K562 (cell line): ENCODE results near the gene GATA2. TPM values are rescaled to one million over a fixed set of nuclear protein-coding genes. Genes with fewer than 3 reads are reported as not detected.

ENCODE experiments used
- ATAC-seq: fragments of 200-7000 bp; cut with Tn5 transposase; 3 replicates; pipeline ENCODE4 v1.9.1; 2020; ENCODE audit warnings: moderate library complexity
- BruUV-seq: library from RNA; stranded (reverse); fragments of 400-500 nt; replicated peaks from 2 replicates; lab custom pipeline; 2021; lab: Mats Ljungman, UMichigan
- CTCF ChIA-PET: fragments of 300-600 bp; formaldehyde crosslinking; extraction: SDS; loops from one replicate; lab custom pipeline; 2021; ENCODE audit warnings: low intra/inter-chr PET ratio; lab: Yijun Ruan, JAX
- POLR2A ChIA-PET: fragments of 300-600, 350-650 bp; sonication (Branson Sonifier 250); formaldehyde crosslinking; extraction: SDS; loops from one replicate; lab custom pipeline; 2021; ENCODE audit warnings: antibody characterized with exemption, inconsistent platforms; lab: Yijun Ruan, JAX
- DNase-seq, 4 experiments: peaks; one replicate each; pipeline versions ENCODE4 v3.0.0 to v3.0.0-alpha.2; 2011 to 2018; ENCODE audit warnings: low spot score in 3 of 4, mixed read lengths in 3 of 4; ENCODE audit errors: extremely low read depth in 1 of 4
- FAIRE-seq: peaks from 2 replicates; lab custom pipeline; 2011; peaks lifted over from hg19 to GRCh38; lab: Jason Lieb, UNC
- H2AFZ ChIP-seq: 2 replicates; pipeline ENCODE4 v1.6.0; 2011; ENCODE audit warnings: low read depth, low read length, control low read depth, inconsistent platforms
- H3K27ac ChIP-seq: fragments of 200-600 bp; 3 replicates; pipeline ENCODE4 v1.8.0; 2011; ENCODE audit warnings: low read depth, mild to moderate bottlenecking, control low read depth, inconsistent platforms, low read length, moderate library complexity, mixed read lengths; ENCODE audit errors: extremely low read depth
- H3K27me3 ChIP-seq, 2 experiments: fragments of 300-600 bp in 1 of 2; 2 replicates in 1 of 2; 3 replicates in 1 of 2; pipeline versions ENCODE4 v1.6.0 to v1.8.0; 2011; ENCODE audit warnings: inconsistent platforms in 2 of 2, low read length in 2 of 2, mild to moderate bottlenecking in 1 of 2, mixed read lengths in 1 of 2, moderate library complexity in 1 of 2; ENCODE audit not compliant: control insufficient read depth in 2 of 2, insufficient read depth in 2 of 2
- H3K36me3 ChIP-seq: fragments of 300-600 bp; 3 replicates; pipeline ENCODE4 v1.8.0; 2011; ENCODE audit warnings: mild to moderate bottlenecking, low read length, inconsistent platforms; ENCODE audit not compliant: control insufficient read depth, insufficient read depth
- H3K4me1 ChIP-seq, 2 experiments: fragments of 200-600 bp in 1 of 2; replicated peaks in 1 of 2; 2 replicates in 1 of 2; 3 replicates in 1 of 2; pipeline versions ENCODE4 v1.5.1 to v1.8.0; 2011; ENCODE audit warnings: inconsistent platforms in 2 of 2, low read length in 2 of 2, mild to moderate bottlenecking in 1 of 2, mixed read lengths in 1 of 2, moderate library complexity in 1 of 2; ENCODE audit not compliant: control insufficient read depth in 2 of 2, insufficient read depth in 2 of 2
- H3K4me2 ChIP-seq: 2 replicates; pipeline ENCODE4 v1.6.1; 2011; ENCODE audit warnings: low read length, control low read depth, inconsistent platforms, mixed read lengths; ENCODE audit not compliant: insufficient read depth
- H3K4me3 ChIP-seq: fragments of 200-600 bp; sonication (generic), shearing (Covaris generic); 2 replicates; pipeline ENCODE4 v1.5.1; 2016; ENCODE audit warnings: control low read depth, inconsistent platforms
- H3K79me2 ChIP-seq: fragments of 200-600 bp; 3 replicates; pipeline ENCODE4 v1.8.0; 2011; ENCODE audit warnings: low read length, inconsistent platforms; ENCODE audit not compliant: control insufficient read depth, insufficient read depth
- H3K9ac ChIP-seq, 2 experiments: 2 replicates each; pipeline versions ENCODE4 v1.6.0 to v1.6.1; 2011; ENCODE audit warnings: low read depth in 2 of 2, low read length in 2 of 2, control low read depth in 1 of 2, inconsistent platforms in 1 of 2, mild to moderate bottlenecking in 1 of 2, mixed read lengths in 1 of 2; ENCODE audit not compliant: insufficient read depth in 1 of 2
- H3K9me1 ChIP-seq: one replicate; pipeline ENCODE4 v1.6.0; 2011; ENCODE audit warnings: inconsistent platforms, mild to moderate bottlenecking, low read length, moderate library complexity; ENCODE audit not compliant: control insufficient read depth, insufficient read depth
- H3K9me3 ChIP-seq: replicated peaks from 2 replicates; pipeline ENCODE4 v1.5.1; 2011; ENCODE audit warnings: low read depth, low read length, inconsistent platforms; ENCODE audit not compliant: control insufficient read depth, insufficient read depth
- H4K20me1 ChIP-seq: replicated peaks from 2 replicates; pipeline ENCODE4 v1.6.1; 2011; ENCODE audit warnings: low read length, inconsistent platforms, mixed read lengths; ENCODE audit not compliant: control insufficient read depth, insufficient read depth
- PKNOX1 ChIP-seq: fragments of 450-650 bp; IDR thresholded peaks from 2 replicates; pipeline ENCODE4 v1.6.1; 2016
- PTBP1 ChIP-seq: fragments of 200-400 bp; formaldehyde crosslinking; IDR thresholded peaks from 2 replicates; pipeline ENCODE4 v1.6.1; 2017; ENCODE audit warnings: low read depth, low read length
- ZNF75A ChIP-seq: fragments of 450-650 bp; formaldehyde crosslinking; IDR thresholded peaks from 2 replicates; pipeline ENCODE4 v1.4.0; 2020; ENCODE audit warnings: mild to moderate bottlenecking
- WGBS: fragments of 100-300 bp; shearing (Covaris generic); methylation state at CpG from one replicate; pipeline ENCODE4 v1.1.6; 2016; ENCODE audit warnings: low coverage, mixed read lengths; ENCODE audit not compliant: insufficient coverage; ENCODE audit errors: missing lambda C conversion rate; 5-methylcytosine and 5-hydroxymethylcytosine counted together
- in situ Hi-C: fragments of 300-500 bp; cut with MboI; formaldehyde crosslinking; loops from 4 replicates; pipeline ENCODE4 v1.15.0; 2018; ENCODE audit warnings: inconsistent platforms, mixed read lengths
- intact Hi-C: fragments of 100-400 bp; cut with micrococcal nuclease; formaldehyde crosslinking; loops from 2 replicates; pipeline ENCODE4 v1.14.2; 2022
- polyA plus RNA-seq, 8 experiments: library from polyadenylated mRNA; depleted of rRNA in 4 of 8; stranded (reverse) in 5 of 8; unstranded in 3 of 8; fragments of >200 nt; fragmentation: Nextera tagmentation in 2 of 8; fragmentation: Illumina TruSeq in 1 of 8; extraction: Ambion mirVana in 2 of 8; extraction: Trizol in 1 of 8; gene quantifications; 2 replicates each; pipeline versions ENCODE4 v1.2.1 to v1.2.3, GENCODE V29; 2011 to 2014; ENCODE audit warnings: inconsistent platforms in 1 of 8, missing spikeins in 1 of 8
- total RNA-seq, 7 experiments: library from RNA; depleted of rRNA in 6 of 7; stranded (reverse); fragments of >200 nt in 6 of 7; fragmentation: Illumina TruSeq in 2 of 7; extraction: Trizol in 2 of 7; gene quantifications; 2 replicates each; pipeline versions ENCODE4 v1.2.1 to v1.2.3, GENCODE V29; 2011 to 2021; ENCODE audit warnings: low replicate concordance in 1 of 7

Gene GATA2
- total and polyA plus RNA-seq, 9 of the 15 experiments (the other 6 are each of a cell fraction or from before 2014, with no cell fraction given), result 8.5 to 218 (median 50.8) TPM

GRCh38 chr3:128521715-128522114, 28.7 kb upstream of the GATA2 start:
- no peaks in the 10 kb centered on the region; the same call in 1 of the 2 replicates for H4K20me1 ChIP-seq
- ChIA-PET CTCF (no interaction called here), POLR2A (interaction anchor here (0.6 to 1.6 kb wide), 2 partner anchors 10 to 26 kb away, joined by 3 read pairs; no protein-coding TSS in a partner anchor)
- no peak overlapping the region for H3K4me3 ChIP-seq
- peaks cover 0 to 13% of the 10 kb centered on the region in 2 experiments; a peak in 3 of 5 replicates for H3K4me1 ChIP-seq
- H3K4me2 ChIP-seq, result no peak overlapping the region
- H3K79me2 ChIP-seq, result no peaks in the 10 kb centered on the region
- DNase-seq, result no peak
- no peak overlapping the region for H2AFZ ChIP-seq
- H3K9me1 ChIP-seq, result no peaks in the 10 kb centered on the region
- in situ Hi-C loops (no loop called here), intact Hi-C loops (no loop called here)
- BruUV-seq, result no TSS peak
- no peaks in the 10 kb centered on the region for H3K27me3 ChIP-seq
- FAIRE-seq, result no peak
- no peaks in the 10 kb centered on the region for H3K36me3 ChIP-seq
- H3K9me3 ChIP-seq, result no peaks in the 10 kb centered on the region
- 10% methylated on average over 1 of the region's 1 CpG for WGBS
- H3K9ac ChIP-seq, result no peak overlapping the region
- H3K27ac ChIP-seq, result no peak overlapping the region
- peak; percentile 70; the same call in 1 of the 2 replicates for TF ChIP-seq PKNOX1
- TF ChIP-seq PTBP1, result no peak
- TF ChIP-seq ZNF75A (CRISPR knock-in tag), result no peak
- TF ChIP-seq, all 486 proteins: peak for 1
- ATAC-seq, result peak; percentile 57; the same call in 2 of the 3 replicates
